Breast epithelium (tissue), 4 donors: ENCODE results near the gene SNCAIP. TPM values are rescaled to one million over a fixed set of nuclear protein-coding genes. Genes with fewer than 3 reads are reported as not detected.

Source experiments
- DNase-seq, 2 donors: peaks; one replicate each; pipeline ENCODE4 v3.0.0-alpha.2; 2019; ENCODE audit warnings: low spot score in 2 of 2
- H3K27ac ChIP-seq, 2 donors: fragments of 200-600 bp; sonication (generic) in 1 of 2; one replicate each; pipeline ENCODE4 v1.5.1; 2016 to 2019; ENCODE audit warnings: mild to moderate bottlenecking in 1 of 2
- H3K27me3 ChIP-seq, 2 donors: fragments of 200-600 bp; sonication (generic) in 1 of 2; one replicate each; pipeline versions ENCODE4 v1.5.1 to v1.6.0; 2017 to 2019; ENCODE audit warnings: control low read depth in 1 of 2, mild to moderate bottlenecking in 1 of 2
- H3K36me3 ChIP-seq: fragments of 200-600 bp; one replicate; pipeline ENCODE4 v1.5.1; 2019
- H3K4me1 ChIP-seq, 2 donors: fragments of 200-600 bp; sonication (generic); one replicate each; pipeline ENCODE4 v1.5.1; 2016 to 2019; ENCODE audit warnings: control low read depth in 1 of 2
- H3K4me3 ChIP-seq, 3 donors: fragments of 200-600 bp; sonication (generic); 1 replicate in 2 of 3; 2 replicates in 1 of 3; pipeline ENCODE4 v1.5.1; 2016 to 2019; ENCODE audit warnings: mild to moderate bottlenecking in 3 of 3, moderate library complexity in 2 of 3
- H3K9me3 ChIP-seq, 2 donors: fragments of 200-600 bp; sonication (generic) in 1 of 2; one replicate each; pipeline ENCODE4 v1.5.1; 2016 to 2019; ENCODE audit warnings: control low read depth in 1 of 2
- POLR2A ChIP-seq: fragments of 450-650 bp; IDR thresholded peaks from one replicate; pipeline ENCODE4 v1.6.1; 2016; ENCODE audit warnings: antibody characterized with exemption, mild to moderate bottlenecking, moderate library complexity
- POLR2AphosphoS5 ChIP-seq, 3 donors: sonication (generic); formaldehyde crosslinking; IDR thresholded peaks; one replicate each; pipeline ENCODE4 v1.6.1; 2017; ENCODE audit warnings: antibody characterized with exemption in 3 of 3
- intact Hi-C: fragments of 100-400 bp; cut with DNase I; formaldehyde crosslinking; loops from one replicate; pipeline ENCODE4 v1.15.1; 2023; ENCODE audit warnings: low total_unique reads
- total RNA-seq, 3 donors: library from RNA; depleted of rRNA; stranded (reverse); fragments of >200 nt; gene quantifications; one replicate each; pipeline ENCODE4 v1.1.0, GENCODE V29; 2016
- TF ChIP-seq, protein P1 (sequence below), 3 donors: fragments of 450-650 bp; IDR thresholded peaks; one replicate each; pipeline ENCODE4 v1.5.1; 2016 to 2017; ENCODE audit warnings: antibody characterized with exemption in 3 of 3, mild to moderate bottlenecking in 3 of 3, moderate library complexity in 3 of 3

Gene SNCAIP
- total RNA-seq, 3 donors from 2014 or later: 9.8 to 15.4 (median 10.9) TPM

DNA sequence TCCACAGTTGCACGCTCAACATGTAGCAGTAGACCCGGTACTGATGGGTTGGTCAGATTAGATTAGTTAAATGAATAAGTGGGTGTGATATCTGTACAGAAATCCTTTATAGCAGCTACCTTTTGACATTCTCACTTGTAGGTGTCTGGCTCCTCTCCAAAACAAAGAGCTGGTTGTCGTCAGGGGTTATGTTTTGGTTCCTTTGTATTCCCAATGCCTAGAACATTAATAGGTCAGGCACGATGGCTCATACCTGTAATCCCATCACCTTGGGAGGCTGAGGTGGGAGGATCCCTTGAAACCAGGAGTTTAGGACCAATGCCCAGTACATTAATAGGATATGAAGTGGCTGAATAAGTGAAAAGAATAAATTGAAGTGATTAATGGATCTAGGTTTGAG lies 182.1 kb downstream of the SNCAIP start:
- Histone ChIP-seq H3K27ac (no peak overlapping the region), H3K4me1 (no peaks in the 10 kb centered on the region), H3K36me3 (no peaks in the 10 kb centered on the region), H3K9me3 (no peaks in the 10 kb centered on the region), H3K4me3 (no peak overlapping the region), H3K27me3 (no peaks in the 10 kb centered on the region)
- intact Hi-C loops: no loop called here
- DNase-seq: no peak
- TF ChIP-seq POLR2AphosphoS5 (IDR thresholded peaks at IDR 0.05) (no peak), POLR2A (no peak)
- TF ChIP-seq, protein P1, sequence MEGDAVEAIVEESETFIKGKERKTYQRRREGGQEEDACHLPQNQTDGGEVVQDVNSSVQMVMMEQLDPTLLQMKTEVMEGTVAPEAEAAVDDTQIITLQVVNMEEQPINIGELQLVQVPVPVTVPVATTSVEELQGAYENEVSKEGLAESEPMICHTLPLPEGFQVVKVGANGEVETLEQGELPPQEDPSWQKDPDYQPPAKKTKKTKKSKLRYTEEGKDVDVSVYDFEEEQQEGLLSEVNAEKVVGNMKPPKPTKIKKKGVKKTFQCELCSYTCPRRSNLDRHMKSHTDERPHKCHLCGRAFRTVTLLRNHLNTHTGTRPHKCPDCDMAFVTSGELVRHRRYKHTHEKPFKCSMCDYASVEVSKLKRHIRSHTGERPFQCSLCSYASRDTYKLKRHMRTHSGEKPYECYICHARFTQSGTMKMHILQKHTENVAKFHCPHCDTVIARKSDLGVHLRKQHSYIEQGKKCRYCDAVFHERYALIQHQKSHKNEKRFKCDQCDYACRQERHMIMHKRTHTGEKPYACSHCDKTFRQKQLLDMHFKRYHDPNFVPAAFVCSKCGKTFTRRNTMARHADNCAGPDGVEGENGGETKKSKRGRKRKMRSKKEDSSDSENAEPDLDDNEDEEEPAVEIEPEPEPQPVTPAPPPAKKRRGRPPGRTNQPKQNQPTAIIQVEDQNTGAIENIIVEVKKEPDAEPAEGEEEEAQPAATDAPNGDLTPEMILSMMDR (IDR thresholded peaks at IDR 0.05): no peak

DNA sequence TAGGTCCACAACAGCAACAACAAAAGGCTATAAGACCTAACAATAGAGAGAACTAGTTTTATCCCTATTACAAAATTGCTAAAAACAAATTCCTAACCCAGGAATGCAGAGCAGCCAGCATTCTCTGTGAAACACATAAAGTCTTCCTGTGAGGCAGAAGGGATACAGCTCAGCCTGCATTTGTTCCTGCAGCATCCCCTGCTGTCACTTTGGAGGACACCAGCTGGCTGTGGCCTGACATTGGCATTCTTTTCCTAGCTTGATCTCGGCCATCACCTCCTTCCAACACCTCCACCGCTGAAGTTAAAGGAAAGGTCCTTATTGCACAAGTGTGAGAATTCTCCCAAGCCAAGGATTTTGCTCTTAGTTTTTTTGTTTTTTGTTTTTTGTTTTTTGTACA lies 186.1 kb downstream of the SNCAIP start:
- H3K4me3 ChIP-seq: no peak overlapping the region
- no peaks in the 10 kb centered on the region for H3K9me3 ChIP-seq
- H3K27me3 ChIP-seq: no peaks in the 10 kb centered on the region
- H3K4me1 ChIP-seq: no peaks in the 10 kb centered on the region
- intact Hi-C loops: no loop called here
- DNase-seq: no peak
- no peak overlapping the region for H3K27ac ChIP-seq
- no peaks in the 10 kb centered on the region for H3K36me3 ChIP-seq
- no peak for TF ChIP-seq POLR2AphosphoS5 (IDR thresholded peaks at IDR 0.05)
- TF ChIP-seq, protein P1 (IDR thresholded peaks at IDR 0.05): no peak
- no peak for TF ChIP-seq POLR2A

DNA sequence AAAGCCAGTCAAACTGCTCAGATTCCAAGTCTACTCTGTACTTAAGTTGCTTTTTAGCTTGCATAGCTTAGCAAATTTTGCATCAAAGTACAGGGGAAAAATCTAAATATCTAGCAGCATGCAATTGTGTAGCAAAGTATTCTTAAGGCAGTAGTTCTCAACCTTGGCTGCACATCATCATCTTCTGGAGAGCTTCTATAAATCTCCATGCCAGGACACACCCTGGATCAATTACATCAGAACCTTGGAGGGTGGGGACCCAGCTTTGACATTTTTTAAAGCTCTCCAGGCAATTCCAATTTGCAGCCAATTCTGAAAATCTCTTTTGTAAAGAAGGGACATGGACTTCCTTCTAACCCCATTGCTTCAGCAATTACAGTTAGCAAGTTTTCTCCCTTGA lies 187.5 kb downstream of the SNCAIP start:
- intact Hi-C loops: no loop called here
- TF ChIP-seq, protein P1 (IDR thresholded peaks at IDR 0.05): no peak
- TF ChIP-seq POLR2A (no peak), POLR2AphosphoS5 (IDR thresholded peaks at IDR 0.05) (no peak)
- Histone ChIP-seq H3K36me3 (no peaks in the 10 kb centered on the region), H3K9me3 (no peaks in the 10 kb centered on the region), H3K27ac (no peak overlapping the region), H3K27me3 (no peaks in the 10 kb centered on the region), H3K4me3 (no peak overlapping the region), H3K4me1 (no peaks in the 10 kb centered on the region)
- no peak for DNase-seq

DNA sequence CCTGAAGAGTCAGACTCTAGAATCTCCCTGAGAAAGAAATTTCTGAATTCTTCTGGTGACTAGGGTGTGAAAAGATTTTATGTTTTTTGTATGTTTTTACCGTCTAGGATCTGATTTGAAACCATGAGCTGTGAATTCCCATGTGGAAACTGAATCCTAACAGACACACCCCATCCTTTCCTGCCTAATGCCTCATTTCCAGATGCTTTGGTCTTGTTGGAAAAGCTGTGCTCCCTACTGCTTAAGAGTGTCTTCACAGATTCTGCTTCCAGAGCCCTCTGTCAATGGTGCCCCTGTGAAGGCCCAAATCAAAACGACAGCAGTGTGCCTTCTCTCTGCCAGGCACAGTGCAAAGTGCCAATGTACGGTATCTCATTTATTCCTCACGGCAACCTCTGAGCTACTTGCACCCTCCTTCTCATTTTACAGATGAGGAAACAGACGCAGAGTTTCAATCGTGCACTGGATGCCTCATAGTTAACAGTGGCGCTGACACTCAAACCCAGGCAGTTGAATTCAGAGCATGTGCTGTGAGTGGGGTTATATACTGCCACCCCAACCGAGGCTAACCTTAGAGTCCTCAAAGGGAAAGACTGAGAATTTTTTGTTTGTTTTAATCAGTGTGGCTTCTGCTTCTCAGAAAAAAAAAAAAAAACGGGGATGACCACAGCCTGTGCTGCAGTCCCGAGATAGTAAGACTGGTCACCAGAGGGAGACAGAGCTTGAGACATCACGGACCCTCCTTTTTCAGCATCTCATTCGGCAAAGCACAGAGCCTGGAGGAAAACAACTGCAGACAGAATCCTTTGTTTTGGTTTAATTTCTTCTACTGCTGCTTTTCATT lies 188.4 kb downstream of the SNCAIP start:
- Histone ChIP-seq H3K9me3 (no peaks in the 10 kb centered on the region), H3K4me3 (peak overlapping the region in 1 of 3 donors; percentile 13), H3K4me1 (no peaks in the 10 kb centered on the region), H3K36me3 (no peaks in the 10 kb centered on the region), H3K27ac (peak overlapping the region in 1 of 2 donors; percentile 38), H3K27me3 (no peaks in the 10 kb centered on the region)
- TF ChIP-seq, protein P1 (IDR thresholded peaks at IDR 0.05): peak in 1 of 3 donors; percentile 24
- TF ChIP-seq POLR2AphosphoS5 (IDR thresholded peaks at IDR 0.05): no peak
- no peak for TF ChIP-seq POLR2A
- intact Hi-C loops: no loop called here
- DNase-seq: no peak

DNA sequence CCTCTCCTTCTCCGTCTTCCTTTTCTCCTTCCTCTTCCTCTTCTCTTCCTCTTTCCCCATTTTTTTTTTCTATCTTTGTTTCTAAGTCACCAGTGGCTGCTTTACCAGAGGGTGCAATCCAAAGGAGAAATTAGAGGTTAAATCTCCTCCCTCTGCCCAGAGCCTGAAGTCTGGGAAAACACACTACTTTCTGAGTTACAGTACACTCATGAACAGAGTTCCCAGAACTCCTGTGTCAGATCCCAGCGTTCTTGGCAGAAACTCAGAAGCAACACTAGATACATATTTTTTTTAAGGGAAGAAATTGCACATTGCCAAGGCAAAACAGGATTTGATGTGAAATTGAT lies 189.0 kb downstream of the SNCAIP start:
- no peaks in the 10 kb centered on the region for H3K36me3 ChIP-seq
- intact Hi-C loops: no loop called here
- TF ChIP-seq POLR2AphosphoS5 (IDR thresholded peaks at IDR 0.05): no peak
- TF ChIP-seq POLR2A: no peak
- TF ChIP-seq, protein P1 (IDR thresholded peaks at IDR 0.05): no peak
- H3K27me3 ChIP-seq: no peaks in the 10 kb centered on the region
- no peak for DNase-seq
- H3K4me3 ChIP-seq: peak overlapping the region in 1 of 3 donors; percentile 13
- no peaks in the 10 kb centered on the region for H3K9me3 ChIP-seq
- no peak overlapping the region for H3K27ac ChIP-seq
- H3K4me1 ChIP-seq: no peaks in the 10 kb centered on the region
